K562 (cell line): ENCODE measurements around the gene EPB41L4A. TPM values are rescaled to one million over a fixed set of nuclear protein-coding genes. Genes with fewer than 3 reads are reported as not detected.

Source experiments
- ATAC-seq: fragments of 200-7000 bp; cut with Tn5 transposase; 3 replicates; pipeline ENCODE4 v1.9.1; 2020; ENCODE audit warnings: moderate library complexity
- BruUV-seq: library from RNA; stranded (reverse); fragments of 400-500 nt; replicated peaks from 2 replicates; lab custom pipeline; 2021; lab: Mats Ljungman, UMichigan
- CTCF ChIA-PET: fragments of 300-600 bp; formaldehyde crosslinking; extraction: SDS; loops from one replicate; lab custom pipeline; 2021; ENCODE audit warnings: low intra/inter-chr PET ratio; lab: Yijun Ruan, JAX
- POLR2A ChIA-PET: fragments of 300-600, 350-650 bp; sonication (Branson Sonifier 250); formaldehyde crosslinking; extraction: SDS; loops from one replicate; lab custom pipeline; 2021; ENCODE audit warnings: antibody characterized with exemption, inconsistent platforms; lab: Yijun Ruan, JAX
- DNase-seq, 4 experiments: peaks; one replicate each; pipeline versions ENCODE4 v3.0.0 to v3.0.0-alpha.2; 2011 to 2018; ENCODE audit warnings: low spot score in 3 of 4, mixed read lengths in 3 of 4; ENCODE audit errors: extremely low read depth in 1 of 4
- FAIRE-seq: peaks from 2 replicates; lab custom pipeline; 2011; peaks lifted over from hg19 to GRCh38; lab: Jason Lieb, UNC
- H2AFZ ChIP-seq: 2 replicates; pipeline ENCODE4 v1.6.0; 2011; ENCODE audit warnings: low read depth, low read length, control low read depth, inconsistent platforms
- H3K27ac ChIP-seq: fragments of 200-600 bp; 3 replicates; pipeline ENCODE4 v1.8.0; 2011; ENCODE audit warnings: low read depth, mild to moderate bottlenecking, control low read depth, inconsistent platforms, low read length, moderate library complexity, mixed read lengths; ENCODE audit errors: extremely low read depth
- H3K27me3 ChIP-seq, 2 experiments: fragments of 300-600 bp in 1 of 2; 2 replicates in 1 of 2; 3 replicates in 1 of 2; pipeline versions ENCODE4 v1.6.0 to v1.8.0; 2011; ENCODE audit warnings: inconsistent platforms in 2 of 2, low read length in 2 of 2, mild to moderate bottlenecking in 1 of 2, mixed read lengths in 1 of 2, moderate library complexity in 1 of 2; ENCODE audit not compliant: control insufficient read depth in 2 of 2, insufficient read depth in 2 of 2
- H3K36me3 ChIP-seq: fragments of 300-600 bp; 3 replicates; pipeline ENCODE4 v1.8.0; 2011; ENCODE audit warnings: mild to moderate bottlenecking, low read length, inconsistent platforms; ENCODE audit not compliant: control insufficient read depth, insufficient read depth
- H3K4me1 ChIP-seq, 2 experiments: fragments of 200-600 bp in 1 of 2; replicated peaks in 1 of 2; 2 replicates in 1 of 2; 3 replicates in 1 of 2; pipeline versions ENCODE4 v1.5.1 to v1.8.0; 2011; ENCODE audit warnings: inconsistent platforms in 2 of 2, low read length in 2 of 2, mild to moderate bottlenecking in 1 of 2, mixed read lengths in 1 of 2, moderate library complexity in 1 of 2; ENCODE audit not compliant: control insufficient read depth in 2 of 2, insufficient read depth in 2 of 2
- H3K4me2 ChIP-seq: 2 replicates; pipeline ENCODE4 v1.6.1; 2011; ENCODE audit warnings: low read length, control low read depth, inconsistent platforms, mixed read lengths; ENCODE audit not compliant: insufficient read depth
- H3K4me3 ChIP-seq: fragments of 200-600 bp; sonication (generic), shearing (Covaris generic); 2 replicates; pipeline ENCODE4 v1.5.1; 2016; ENCODE audit warnings: control low read depth, inconsistent platforms
- H3K79me2 ChIP-seq: fragments of 200-600 bp; 3 replicates; pipeline ENCODE4 v1.8.0; 2011; ENCODE audit warnings: low read length, inconsistent platforms; ENCODE audit not compliant: control insufficient read depth, insufficient read depth
- H3K9ac ChIP-seq, 2 experiments: 2 replicates each; pipeline versions ENCODE4 v1.6.0 to v1.6.1; 2011; ENCODE audit warnings: low read depth in 2 of 2, low read length in 2 of 2, control low read depth in 1 of 2, inconsistent platforms in 1 of 2, mild to moderate bottlenecking in 1 of 2, mixed read lengths in 1 of 2; ENCODE audit not compliant: insufficient read depth in 1 of 2
- H3K9me1 ChIP-seq: one replicate; pipeline ENCODE4 v1.6.0; 2011; ENCODE audit warnings: inconsistent platforms, mild to moderate bottlenecking, low read length, moderate library complexity; ENCODE audit not compliant: control insufficient read depth, insufficient read depth
- H3K9me3 ChIP-seq: replicated peaks from 2 replicates; pipeline ENCODE4 v1.5.1; 2011; ENCODE audit warnings: low read depth, low read length, inconsistent platforms; ENCODE audit not compliant: control insufficient read depth, insufficient read depth
- H4K20me1 ChIP-seq: replicated peaks from 2 replicates; pipeline ENCODE4 v1.6.1; 2011; ENCODE audit warnings: low read length, inconsistent platforms, mixed read lengths; ENCODE audit not compliant: control insufficient read depth, insufficient read depth
- BCL6 ChIP-seq: fragments of 250-450 bp; sonication (Bioruptor Pico); IDR thresholded peaks from 2 replicates; pipeline ENCODE4 v1.4.0; 2020
- CHD2 ChIP-seq: IDR thresholded peaks from 2 replicates; pipeline ENCODE4 v1.6.1; 2011; ENCODE audit warnings: low read depth, low read length
- THRB ChIP-seq: fragments of 450-650 bp; formaldehyde crosslinking; conservative IDR thresholded peaks from 2 replicates; pipeline ENCODE4 v1.4.0; 2022; ENCODE audit warnings: mild to moderate bottlenecking, missing genetic modification characterization
- ZNF239 ChIP-seq: fragments of 250-450 bp; sonication (Bioruptor Pico); IDR thresholded peaks from 2 replicates; pipeline ENCODE4 v1.4.0; 2020; ENCODE audit warnings: mild to moderate bottlenecking
- ZNF3 ChIP-seq: fragments of 250-450 bp; sonication (Bioruptor Pico); IDR thresholded peaks from 2 replicates; pipeline ENCODE4 v1.5.0; 2021; ENCODE audit warnings: mild to moderate bottlenecking, moderate library complexity
- WGBS: fragments of 100-300 bp; shearing (Covaris generic); methylation state at CpG from one replicate; pipeline ENCODE4 v1.1.6; 2016; ENCODE audit warnings: low coverage, mixed read lengths; ENCODE audit not compliant: insufficient coverage; ENCODE audit errors: missing lambda C conversion rate; 5-methylcytosine and 5-hydroxymethylcytosine counted together
- in situ Hi-C: fragments of 300-500 bp; cut with MboI; formaldehyde crosslinking; loops from 4 replicates; pipeline ENCODE4 v1.15.0; 2018; ENCODE audit warnings: inconsistent platforms, mixed read lengths
- intact Hi-C: fragments of 100-400 bp; cut with micrococcal nuclease; formaldehyde crosslinking; loops from 2 replicates; pipeline ENCODE4 v1.14.2; 2022
- polyA plus RNA-seq, 8 experiments: library from polyadenylated mRNA; depleted of rRNA in 4 of 8; stranded (reverse) in 5 of 8; unstranded in 3 of 8; fragments of >200 nt; fragmentation: Nextera tagmentation in 2 of 8; fragmentation: Illumina TruSeq in 1 of 8; extraction: Ambion mirVana in 2 of 8; extraction: Trizol in 1 of 8; gene quantifications; 2 replicates each; pipeline versions ENCODE4 v1.2.1 to v1.2.3, GENCODE V29; 2011 to 2014; ENCODE audit warnings: inconsistent platforms in 1 of 8, missing spikeins in 1 of 8
- total RNA-seq, 7 experiments: library from RNA; depleted of rRNA in 6 of 7; stranded (reverse); fragments of >200 nt in 6 of 7; fragmentation: Illumina TruSeq in 2 of 7; extraction: Trizol in 2 of 7; gene quantifications; 2 replicates each; pipeline versions ENCODE4 v1.2.1 to v1.2.3, GENCODE V29; 2011 to 2021; ENCODE audit warnings: low replicate concordance in 1 of 7

EPB41L4A gene
- total and polyA plus RNA-seq, 9 of the 15 experiments (the other 6 are each of a cell fraction or from before 2014, with no cell fraction given) = 0.04 to 0.35 (median 0.12) TPM; not detected in 3

DNA sequence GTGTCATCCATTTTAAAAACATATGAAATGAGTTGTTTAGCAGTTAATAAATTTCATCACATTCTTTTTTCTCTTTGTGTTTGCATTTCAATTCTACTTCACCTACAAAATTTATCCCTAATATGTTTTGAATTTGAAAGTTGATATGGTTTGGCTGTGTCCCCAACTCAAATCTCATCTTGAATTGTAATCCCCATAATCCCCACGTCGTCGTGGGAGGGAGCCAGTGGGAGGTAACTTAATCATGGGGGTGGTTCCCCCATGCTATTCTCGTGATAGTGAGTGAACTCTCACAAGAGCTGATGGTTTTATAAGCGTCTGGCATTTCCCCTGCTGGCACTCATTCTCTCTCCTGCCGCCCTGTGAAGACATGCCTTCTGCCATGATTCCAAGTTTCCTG lies 200.1 kb downstream of the EPB41L4A start:
- H3K9ac ChIP-seq = no peak overlapping the region
- 1% methylated on average over 6 of the region's 6 CpGs for WGBS
- ChIA-PET CTCF (no interaction called here), POLR2A (no interaction called here)
- no peak overlapping the region for H3K27ac ChIP-seq
- in situ Hi-C loops = loop anchor here (25.0 kb wide), 1 partner anchor 543 kb away; no protein-coding TSS in a partner anchor
- FAIRE-seq (no peak), ATAC-seq (no peak), DNase-seq (no peak)
- no peaks in the 10 kb centered on the region for H4K20me1 ChIP-seq
- H3K9me1 ChIP-seq = no peaks in the 10 kb centered on the region
- H3K79me2 ChIP-seq = no peaks in the 10 kb centered on the region
- peaks cover 0 to 4% of the 10 kb centered on the region in 2 experiments; a peak in 3 of 5 replicates for H3K4me1 ChIP-seq
- H3K36me3 ChIP-seq = no peaks in the 10 kb centered on the region
- no peak for TF ChIP-seq BCL6 (CRISPR knock-in tag)
- 0 out of 2 replicates have a peak, but pooled peaks have one; percentile 46 for TF ChIP-seq CHD2
- no peak for TF ChIP-seq ZNF239 (CRISPR knock-in tag)
- no peak for TF ChIP-seq THRB (CRISPR knock-in tag)
- TF ChIP-seq ZNF3 (CRISPR knock-in tag) = no peak
- H3K4me2 ChIP-seq = no peak overlapping the region
- H3K27me3 ChIP-seq = peaks cover 5% of the 10 kb centered on the region in 2 experiments; a peak in 2 of 5 replicates
- BruUV-seq = no TSS peak
- H3K9me3 ChIP-seq = no peaks in the 10 kb centered on the region
- intact Hi-C loops = no loop called here
- no peak overlapping the region for H2AFZ ChIP-seq
- H3K4me3 ChIP-seq = no peak overlapping the region
